Kidney tubule cell (primary cell): ENCODE data around the gene ANO9.
"Not testable (repeated sequence)": the region's sequence is repeated elsewhere in the genome, so short reads cannot be mapped to it uniquely, and the experiment has no call there.

Experiments
- DNase-seq: peaks from one replicate; pipeline ENCODE4 v3.0.0-alpha.2; 2018; ENCODE audit warnings: low spot score

The ANO9 gene

DNA sequence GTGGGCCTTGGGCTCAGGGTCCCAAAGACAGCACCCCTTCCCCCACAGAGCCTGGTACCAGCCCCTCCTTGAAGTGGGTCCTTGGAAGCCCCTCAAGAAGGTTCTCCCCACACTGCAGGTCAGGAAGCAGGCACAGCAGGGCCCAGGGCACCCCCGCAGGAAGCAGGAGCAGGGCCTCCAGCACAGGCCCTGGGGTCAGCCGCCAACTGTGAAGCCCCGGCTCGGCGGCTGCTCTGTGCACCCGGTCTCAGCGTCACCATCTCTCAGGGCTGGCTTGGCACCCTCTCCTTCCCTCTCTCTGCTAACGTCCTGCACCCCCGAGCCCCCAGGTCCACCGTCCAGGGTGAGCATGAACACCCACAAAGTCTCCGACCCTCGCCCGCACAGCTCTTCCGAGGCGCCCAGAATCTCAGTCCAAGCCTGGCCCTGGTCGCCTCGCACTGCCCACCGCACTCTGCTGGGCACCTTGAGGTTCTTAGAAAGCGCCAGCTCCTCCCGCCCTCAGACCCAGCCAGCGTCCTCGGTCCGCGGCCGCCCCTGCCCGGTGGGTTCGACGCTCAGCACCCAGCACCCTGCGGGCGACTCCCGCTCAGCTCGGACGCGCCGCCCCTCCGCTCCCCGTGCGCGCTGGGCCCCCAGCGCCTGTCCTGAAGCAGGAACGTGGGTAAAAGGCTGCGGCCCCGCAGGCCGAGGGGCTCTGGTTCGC, 25.6 kb downstream of the ANO9 start:
- DNase-seq: no peak

DNA sequence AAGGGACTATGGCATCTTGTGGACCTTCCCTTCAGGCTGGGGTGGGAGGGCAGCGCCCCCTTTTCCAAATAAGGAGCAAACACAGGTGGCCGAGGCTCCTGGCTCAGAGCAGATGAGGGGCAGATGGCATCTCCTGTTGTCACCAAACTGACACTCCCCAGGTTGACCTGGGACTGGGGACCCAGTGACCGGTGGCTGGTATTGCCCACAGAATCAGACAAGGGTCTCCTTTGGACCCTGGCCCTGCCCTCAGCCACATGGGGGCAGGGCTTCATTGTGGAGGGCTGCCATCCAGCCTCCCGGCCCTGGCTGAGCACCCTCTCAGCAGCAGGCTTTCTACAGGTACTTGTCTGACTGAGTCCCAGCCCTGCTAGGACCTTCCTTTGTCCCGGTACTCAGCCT, 26.2 kb downstream of the ANO9 start:
- no peak for DNase-seq

DNA sequence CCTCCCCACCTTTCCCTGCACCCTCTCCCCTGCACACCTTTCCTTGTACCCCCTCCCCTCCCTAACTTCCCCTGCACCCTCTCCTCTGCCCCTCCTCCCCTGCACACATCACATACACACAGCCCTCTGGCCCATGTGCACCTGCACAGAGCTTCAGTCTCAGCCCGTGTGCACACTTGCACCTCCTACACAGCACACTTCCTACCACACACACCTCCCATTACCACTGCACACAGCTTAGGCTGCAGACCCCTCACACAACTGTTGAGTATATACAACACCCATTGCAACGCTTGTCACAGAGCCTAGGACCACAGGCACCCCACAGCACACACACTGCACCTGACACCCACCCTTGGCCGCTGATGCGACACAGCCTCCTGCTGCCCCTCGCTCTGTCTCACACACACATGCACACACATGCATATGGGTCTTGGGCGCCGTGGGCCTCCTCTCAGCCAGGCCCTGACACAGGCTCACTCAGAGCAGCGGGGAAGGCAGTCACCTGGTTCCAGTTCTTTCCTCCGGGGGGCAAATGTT, 27.4 kb downstream of the ANO9 start:
- DNase-seq: no peak

DNA sequence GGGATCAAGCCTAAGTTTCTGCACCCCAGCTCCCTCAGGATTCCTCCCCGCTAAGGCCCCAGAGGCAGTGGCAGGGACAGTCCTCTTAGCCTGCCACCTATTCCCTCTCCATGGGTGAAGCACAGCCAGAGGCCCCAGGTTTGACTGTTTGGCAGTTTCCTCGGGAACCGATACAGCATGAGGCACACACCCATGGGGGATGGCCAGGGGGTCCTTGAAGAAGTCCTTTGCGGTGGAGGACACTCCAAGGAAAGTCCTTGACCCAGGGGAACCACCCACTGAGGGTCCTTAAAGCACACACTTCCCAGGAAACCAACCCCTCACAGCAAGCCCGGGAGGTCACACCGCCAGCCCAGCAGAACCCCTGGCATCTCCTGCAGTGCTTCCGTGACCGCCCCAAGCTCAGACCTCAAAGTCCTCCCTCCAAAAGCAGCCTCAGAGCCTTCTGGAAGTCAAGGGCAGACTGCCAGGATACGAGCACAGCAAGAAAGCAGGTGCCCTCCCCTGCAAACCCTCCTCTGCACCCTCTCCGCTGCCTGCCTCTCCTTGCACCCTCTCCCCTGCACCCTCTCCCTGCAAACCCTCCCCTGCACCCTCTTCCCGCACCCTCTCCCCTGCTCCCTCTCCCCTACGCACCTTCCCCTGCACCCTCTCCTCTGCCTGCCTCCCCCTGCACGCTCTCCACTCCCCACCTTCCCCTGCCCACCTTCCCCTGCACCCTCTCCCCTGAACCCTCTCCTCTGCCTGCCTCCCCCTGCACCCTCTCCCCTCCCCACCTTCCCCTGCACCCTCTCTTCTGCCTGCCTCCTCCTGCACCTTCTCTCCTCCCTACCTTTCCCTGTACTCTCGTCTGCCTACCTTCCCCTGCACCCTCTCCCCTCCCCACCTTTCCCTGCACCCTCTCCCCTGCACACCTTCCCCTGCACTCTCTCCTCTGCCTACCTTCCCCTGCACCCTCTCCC, 28.4 kb downstream of the ANO9 start:
- DNase-seq: no peak

DNA sequence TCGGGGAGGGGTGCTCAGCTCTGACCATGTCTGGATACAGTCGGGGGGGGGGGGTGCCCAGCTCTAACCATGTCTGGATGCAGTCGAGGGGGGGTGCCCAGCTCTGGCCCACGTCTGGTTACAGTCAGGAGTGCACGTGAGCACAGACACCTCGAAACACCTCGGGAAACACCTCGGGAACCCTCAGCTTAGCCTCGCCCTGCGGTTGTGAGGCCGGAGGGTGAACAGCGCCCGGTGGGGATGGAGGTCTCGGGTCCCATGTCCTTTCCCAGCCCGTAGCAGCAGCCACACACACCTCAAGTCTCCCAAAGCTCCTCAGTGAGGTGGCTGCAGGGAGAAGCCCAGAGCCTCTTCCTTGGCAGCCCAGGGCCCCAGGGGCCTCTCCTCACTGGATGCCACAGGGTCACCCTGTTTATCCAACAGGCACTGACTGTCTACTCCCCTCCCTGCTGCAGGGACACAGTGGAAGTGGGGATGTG, 29.1 kb downstream of the ANO9 start:
- no peak for DNase-seq

DNA sequence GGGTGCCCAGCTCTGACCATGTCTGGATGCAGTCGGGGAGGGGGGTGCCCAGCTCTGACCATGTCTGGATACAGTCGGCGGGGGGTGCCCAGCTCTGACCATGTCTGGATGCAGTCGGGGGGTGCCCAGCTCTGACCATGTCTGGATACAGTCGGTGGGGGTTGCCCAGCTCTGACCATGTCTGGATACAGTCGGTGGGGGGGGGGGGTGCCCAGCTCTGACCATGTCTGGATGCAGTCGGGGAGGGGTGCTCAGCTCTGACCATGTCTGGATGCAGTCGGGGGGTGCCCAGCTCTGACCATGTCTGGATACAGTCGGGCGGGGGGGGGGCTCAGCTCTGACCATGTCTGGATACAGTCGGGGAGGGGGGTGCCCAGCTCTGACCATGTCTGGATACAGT, 30.3 kb downstream of the ANO9 start:
- not testable (repeated sequence) for DNase-seq

DNA sequence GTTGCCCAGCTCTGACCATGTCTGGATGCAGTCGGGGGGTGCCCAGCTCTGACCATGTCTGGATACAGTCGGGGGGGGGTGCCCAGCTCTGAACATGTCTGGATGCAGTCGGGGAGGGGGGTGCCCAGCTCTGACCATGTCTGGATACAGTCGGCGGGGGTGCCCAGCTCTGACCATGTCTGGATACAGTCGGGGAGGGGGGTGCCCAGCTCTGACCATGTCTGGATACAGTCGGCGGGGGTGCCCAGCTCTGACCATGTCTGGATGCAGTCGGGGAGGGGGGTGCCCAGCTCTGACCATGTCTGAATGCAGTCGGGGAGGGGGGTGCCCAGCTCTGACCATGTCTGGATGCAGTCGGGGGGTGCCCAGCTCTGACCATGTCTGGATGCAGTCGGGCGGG, 31.1 kb downstream of the ANO9 start:
- not testable (repeated sequence) for DNase-seq

DNA sequence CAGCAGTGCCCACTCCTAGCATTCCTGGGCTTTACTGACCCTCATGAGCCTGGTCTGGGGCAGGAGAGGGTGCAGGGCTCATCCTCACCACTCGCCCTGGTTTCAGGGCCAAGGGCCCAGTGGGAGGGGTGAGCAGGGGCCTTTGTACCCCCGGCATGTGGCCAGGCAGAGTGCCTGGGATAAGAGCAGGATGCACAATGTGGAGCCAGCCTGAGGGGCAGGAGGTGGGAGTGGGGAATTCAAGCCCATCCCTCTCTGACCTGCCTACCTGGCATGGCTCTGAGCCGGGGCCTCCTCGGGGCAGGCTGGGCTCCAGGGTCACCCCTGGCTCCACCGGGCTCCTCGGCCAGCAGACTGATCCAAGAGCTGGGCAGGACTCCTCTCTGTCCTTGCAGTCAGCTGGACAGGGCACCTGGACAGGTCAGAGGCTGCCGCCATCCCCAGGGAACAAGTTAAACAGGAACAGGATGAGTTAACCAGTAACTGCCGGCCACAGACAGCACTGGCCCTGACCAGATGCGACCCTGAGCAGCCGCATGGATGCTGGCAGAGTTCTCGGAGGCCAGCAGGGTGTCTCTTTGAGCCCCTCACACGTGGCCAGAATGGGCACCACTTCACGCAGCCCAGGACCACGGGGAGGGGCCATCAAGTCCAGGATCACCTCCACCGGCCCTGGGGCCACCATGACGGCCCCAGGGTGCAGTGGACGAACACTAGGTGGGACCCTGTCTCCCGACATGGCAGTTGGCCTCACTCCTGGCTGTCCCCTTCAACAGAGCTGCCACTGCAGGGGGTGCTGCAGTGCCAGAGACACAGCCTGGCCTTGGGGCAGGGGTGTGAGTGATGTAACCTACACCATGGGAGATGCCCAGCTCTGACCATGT, 32.0 kb downstream of the ANO9 start:
- peak; percentile 46 for DNase-seq

DNA sequence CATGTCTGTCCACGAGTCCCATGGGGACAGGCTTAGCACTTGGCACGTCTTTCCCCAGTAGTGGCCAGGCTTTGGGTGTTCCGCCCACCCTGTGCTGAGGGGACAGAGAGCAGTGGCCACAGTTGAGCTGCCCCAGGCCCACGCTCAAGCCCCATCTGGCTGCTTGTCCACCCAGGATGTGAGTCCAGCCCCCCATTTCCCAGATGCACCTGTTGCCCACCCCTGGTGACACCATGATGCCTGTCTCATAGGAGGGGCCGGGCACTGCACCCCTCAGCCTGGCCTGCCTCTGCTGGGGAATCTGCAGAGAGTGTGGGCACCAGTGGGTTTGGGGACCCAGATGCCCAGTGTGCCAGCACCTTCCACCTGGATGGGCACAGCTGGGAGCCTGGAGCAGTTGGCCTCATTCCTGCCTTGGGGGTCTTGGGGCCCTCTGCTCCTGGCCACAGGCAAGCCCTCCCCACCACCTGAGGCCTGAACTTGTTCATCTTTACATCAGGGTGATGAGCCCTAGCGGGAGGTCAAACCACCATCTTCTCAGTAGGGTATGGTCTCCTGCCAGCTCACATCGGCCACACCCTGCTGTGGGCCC, 32.7 kb downstream of the ANO9 start:
- DNase-seq: no peak

DNA sequence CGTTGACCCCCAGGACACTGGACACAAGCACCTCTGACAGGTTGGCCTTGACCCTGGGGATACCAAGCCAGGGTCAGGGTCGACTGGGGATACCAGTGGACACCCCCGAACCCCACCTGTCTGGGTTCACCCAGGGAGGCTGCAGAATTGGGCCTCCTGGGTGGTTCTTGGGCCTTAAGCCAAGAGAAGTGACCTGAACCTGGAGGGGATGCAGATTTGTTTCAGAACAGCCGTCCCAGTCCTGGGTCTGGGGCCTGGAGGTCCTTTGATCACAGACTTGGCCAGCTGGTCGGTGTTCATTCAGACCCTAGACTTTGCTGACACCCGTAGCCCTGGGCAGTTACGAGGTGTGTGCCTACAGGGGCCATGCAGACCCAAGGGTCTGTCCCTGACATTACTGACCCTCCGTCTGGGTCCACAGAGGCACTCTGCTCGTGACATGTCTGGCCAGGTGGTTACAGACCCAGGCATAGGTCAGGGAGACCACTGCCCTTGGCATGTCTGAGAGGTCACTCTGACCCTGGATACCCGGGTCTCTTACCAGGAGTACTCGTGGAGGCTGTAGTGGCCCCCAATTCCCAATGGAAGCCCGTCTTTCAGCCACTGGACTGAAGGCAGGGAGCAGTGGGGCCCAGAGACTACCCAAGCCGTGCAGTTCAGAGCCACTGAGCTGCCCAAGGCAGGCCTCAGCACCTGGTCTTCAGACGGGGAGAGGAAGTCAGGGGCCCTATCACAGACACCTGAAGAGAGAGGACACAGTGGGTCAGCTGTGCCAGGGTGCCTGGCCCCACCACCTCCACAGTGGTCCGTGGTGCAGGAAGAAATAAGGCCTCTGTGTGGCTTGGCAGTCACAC, 33.4 kb downstream of the ANO9 start:
- DNase-seq: no peak

DNA sequence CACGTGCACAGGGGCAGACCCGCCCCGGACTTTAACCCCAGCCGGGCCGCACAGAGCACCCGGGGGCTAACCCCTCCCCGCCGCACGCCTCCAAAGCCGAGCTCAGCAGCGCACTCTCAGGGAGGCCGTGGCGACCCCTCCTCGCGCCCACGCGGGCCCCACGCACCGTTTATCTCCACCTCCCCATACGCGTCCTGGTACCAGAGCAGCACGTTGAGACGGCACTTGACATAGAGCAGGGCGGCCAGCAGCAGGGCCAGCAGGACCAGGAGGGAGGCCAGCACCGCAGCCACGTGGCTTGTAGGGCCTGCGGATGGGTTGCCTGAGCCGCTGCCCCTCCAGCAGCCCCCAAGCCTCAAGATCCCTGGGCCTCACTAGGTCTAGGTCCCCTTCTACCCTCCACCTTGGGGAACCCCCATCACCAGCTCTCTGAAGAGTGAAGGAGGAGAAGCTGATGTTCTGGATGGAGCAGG, 34.1 kb downstream of the ANO9 start:
- DNase-seq: no peak

DNA sequence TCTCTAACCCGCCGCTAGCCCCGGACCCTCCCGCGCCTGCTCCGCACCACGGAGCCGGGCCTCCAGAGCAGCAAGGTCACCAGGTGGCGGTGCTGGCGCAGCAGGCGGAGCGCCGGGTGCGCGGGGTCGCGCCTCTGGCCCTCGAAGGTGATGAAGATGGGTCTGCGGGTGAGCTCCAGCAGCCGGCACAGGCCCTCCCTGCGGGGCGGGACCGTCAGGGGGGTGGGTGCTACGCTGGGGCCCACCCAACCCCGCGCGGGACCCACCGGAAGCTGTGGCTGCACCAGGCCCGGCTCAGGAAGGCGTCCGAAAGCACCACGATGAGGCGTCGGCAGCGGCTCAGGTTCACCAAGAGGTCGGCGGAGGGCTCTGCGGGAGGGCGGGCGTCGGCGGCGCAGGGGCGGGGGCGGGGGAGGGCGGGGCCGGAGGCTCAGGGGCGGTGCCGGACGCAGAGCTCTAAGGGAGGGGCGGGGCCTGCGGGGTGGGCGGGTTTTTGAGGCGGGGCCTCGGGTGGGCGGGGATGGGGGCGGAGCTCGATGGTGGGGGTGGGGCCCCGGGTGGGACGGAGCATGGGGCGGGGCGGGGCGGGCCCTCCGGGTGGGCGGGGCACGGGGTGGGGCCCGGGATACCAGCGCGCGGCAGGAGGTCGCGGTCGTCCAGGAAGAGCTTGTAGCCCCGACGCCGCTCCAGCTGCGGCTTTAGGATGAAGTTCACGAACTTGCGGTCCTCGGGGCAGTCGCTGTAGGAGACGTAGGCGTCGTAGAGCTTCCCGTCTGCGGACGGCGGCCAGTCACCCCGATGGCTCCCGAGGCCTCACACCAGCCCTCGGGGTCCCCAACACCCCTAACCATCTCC, 34.8 kb downstream of the ANO9 start:
- DNase-seq: peak; percentile 84

DNA sequence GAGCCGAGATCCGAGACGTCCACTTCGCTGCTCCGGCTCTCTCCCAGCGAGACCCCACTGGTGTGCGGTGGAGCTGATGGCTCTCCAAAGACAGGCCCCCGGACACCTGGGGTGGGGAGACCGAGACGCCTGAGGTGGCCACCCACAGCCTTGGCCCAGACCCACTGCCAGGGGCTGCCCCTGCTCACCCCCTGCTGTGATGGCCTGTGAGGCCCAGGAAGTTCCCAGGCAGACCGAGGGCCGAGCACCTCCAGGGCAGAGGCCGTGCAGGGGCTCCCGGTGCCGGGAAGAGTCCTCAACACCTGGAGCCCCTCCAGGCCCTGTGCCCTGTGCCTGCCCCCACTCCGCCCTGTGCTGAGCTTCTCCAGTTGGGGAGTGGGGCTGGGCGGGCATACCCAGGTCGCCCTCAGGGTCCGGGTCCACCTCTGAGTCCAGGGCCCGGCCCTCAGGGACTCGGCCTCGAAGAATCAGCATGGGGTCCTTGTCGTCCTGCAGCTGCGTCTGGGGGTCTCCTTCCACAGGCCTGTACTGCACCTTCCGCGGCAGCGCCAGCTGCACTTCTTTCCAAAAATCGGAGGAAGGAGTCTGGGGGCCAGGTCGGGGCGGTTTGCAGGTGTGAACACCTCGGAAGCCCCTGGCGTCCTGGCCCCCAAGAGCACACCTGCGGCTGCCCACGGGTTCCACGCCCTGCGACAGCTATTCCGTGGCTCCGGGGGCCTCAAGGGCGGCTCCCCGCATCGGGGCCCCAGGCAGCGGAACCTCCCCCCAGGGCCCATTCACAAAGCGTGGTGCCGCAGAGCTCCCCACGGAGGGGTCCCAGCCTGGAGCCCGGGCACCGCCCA, 35.6 kb downstream of the ANO9 start:
- DNase-seq: no peak

DNA sequence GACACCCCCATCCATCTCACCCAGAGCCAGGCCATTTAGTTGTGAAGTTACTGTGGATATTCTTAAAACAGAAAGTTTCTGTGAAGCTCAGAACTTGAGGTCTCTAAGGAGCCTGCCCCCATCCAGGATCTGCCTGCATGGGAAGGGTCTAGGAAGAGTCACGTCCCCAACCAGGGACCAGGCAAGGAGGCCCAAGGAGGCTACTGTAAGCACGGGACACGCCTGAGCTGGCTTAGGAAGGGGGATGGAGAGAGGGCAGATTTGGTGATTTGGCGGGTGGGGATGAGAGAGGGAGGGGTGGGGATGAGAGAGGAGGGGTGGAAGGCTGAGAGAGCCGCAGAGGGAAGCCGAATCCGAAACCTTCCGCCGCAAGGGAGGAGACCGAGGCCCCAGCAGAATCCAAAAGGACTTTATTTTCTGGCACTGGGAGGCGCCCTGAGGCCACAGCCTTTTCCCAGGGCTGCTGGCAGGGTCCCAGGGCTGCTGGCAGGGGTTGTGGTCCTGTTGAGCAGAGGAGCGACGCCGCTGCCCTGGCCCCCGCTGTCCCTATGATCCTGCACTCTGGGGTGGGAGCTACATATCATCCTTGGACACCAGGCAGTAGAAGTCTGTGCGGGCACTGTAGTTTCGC, 36.4 kb downstream of the ANO9 start:
- DNase-seq: no peak

DNA sequence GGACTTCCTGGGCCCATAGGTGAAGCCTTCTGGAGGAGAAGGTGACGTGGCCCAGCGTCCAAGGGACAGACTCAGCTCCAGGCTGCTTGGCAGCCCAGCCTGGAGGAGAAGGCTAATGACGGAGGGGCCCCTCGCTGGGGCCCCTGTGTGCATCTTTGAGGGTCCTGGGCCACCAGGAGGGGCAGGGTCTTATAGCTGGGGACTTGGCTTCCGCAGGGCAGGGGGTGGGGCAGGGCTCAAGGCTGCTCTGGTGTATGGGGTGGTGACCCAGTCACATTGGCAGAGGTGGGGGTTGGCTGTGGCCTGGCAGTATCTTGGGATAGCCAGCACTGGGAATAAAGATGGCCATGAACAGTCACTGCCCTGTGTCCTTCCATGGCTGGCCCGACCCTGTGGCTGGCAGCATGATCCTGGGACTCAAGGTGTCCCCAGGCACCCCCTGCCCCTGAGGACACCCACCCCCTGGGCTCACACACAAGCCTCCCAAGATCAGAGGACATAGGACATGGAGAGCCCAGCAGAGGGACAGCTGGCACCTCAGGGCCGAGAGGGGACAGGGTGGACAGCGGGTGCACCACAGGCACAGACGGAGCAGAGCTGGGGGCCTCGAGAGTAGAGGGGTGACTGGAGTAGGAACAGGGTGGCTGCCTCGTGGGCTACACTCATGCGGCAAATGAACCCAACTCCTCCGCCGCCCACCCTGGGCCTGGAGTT, 37.1 kb downstream of the ANO9 start:
- DNase-seq: no peak

DNA sequence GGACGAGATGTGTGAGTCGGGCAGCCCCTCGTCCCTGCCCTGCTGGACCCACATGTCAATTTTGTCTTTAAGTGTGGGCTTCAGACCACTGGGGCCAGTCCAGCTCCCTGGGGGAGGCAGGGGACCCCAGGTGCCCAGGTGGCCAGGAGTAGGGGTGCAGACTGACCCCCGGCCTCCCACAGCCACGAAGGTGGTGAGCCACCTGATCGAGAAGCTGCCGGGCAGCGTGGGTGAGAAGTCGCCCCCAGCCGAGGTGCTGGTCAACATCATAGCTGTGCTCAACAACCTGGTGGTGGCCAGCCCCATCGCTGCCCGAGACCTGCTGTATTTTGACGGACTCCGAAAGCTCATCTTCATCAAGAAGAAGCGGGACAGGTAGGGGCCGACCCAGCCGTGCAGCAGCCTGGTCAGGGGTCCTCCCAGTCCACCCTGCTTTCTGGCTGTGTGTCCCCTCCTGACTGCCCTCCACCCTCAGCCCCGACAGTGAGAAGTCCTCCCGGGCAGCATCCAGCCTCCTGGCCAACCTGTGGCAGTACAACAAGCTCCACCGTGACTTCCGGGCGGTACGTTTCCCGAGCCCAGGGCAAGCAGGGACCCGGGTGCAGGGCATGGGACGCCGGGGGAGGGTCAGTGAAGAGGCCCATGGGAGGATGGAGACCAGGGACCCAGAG, 37.9 kb downstream of the ANO9 start:
- no peak for DNase-seq
